HepG2 (cell line): ENCODE results near the gene POLR1C.

Experiments
- GABPB1 ChIP-seq: IDR thresholded peaks from 2 replicates; pipeline ENCODE4 v1.6.1; 2016; ENCODE audit warnings: mild to moderate bottlenecking, missing genetic modification reagents, moderate library complexity, missing compliant biosample characterization
- KDM5A ChIP-seq: fragments of 200-600 bp; sonication (generic); IDR thresholded peaks from 2 replicates; pipeline ENCODE4 v1.7.0; 2018; ENCODE audit warnings: antibody characterized with exemption, mild to moderate bottlenecking, low read length, borderline replicate concordance
- MYC ChIP-seq: sonication (generic); formaldehyde crosslinking; IDR thresholded peaks from 2 replicates; pipeline ENCODE4 v1.9.0; 2021; ENCODE audit warnings: missing genetic modification reagents, borderline replicate concordance
- POLR2A ChIP-seq, 2 experiments: IDR thresholded peaks; 2 replicates each; pipeline ENCODE4 v1.6.1; 2011; ENCODE audit warnings: low read depth in 2 of 2, low read length in 2 of 2, mild to moderate bottlenecking in 1 of 2, moderate library complexity in 1 of 2; ENCODE audit not compliant: insufficient read depth in 1 of 2
- SNAPC4 ChIP-seq: sonication (generic); formaldehyde crosslinking; IDR thresholded peaks from 2 replicates; pipeline ENCODE4 v1.4.0; 2020; ENCODE audit warnings: mild to moderate bottlenecking, missing genetic modification reagents
- TF ChIP-seq, protein P1 (sequence below): sonication (generic); formaldehyde crosslinking; IDR thresholded peaks from 2 replicates; pipeline ENCODE4 v1.5.0; 2020; ENCODE audit warnings: mild to moderate bottlenecking, missing genetic modification reagents, moderate library complexity

- TF ChIP-seq POLR2A (IDR thresholded peaks at IDR 0.05; ENCODE audit: insufficient read depth in 1 of 2, low read depth in 2 of 2, low read length in 2 of 2) (no peak), MYC (CRISPR knock-in tag) (no peak), KDM5A (no peak), SNAPC4 (CRISPR knock-in tag) (no peak), GABPB1 (no peak)
- TF ChIP-seq, protein P1, sequence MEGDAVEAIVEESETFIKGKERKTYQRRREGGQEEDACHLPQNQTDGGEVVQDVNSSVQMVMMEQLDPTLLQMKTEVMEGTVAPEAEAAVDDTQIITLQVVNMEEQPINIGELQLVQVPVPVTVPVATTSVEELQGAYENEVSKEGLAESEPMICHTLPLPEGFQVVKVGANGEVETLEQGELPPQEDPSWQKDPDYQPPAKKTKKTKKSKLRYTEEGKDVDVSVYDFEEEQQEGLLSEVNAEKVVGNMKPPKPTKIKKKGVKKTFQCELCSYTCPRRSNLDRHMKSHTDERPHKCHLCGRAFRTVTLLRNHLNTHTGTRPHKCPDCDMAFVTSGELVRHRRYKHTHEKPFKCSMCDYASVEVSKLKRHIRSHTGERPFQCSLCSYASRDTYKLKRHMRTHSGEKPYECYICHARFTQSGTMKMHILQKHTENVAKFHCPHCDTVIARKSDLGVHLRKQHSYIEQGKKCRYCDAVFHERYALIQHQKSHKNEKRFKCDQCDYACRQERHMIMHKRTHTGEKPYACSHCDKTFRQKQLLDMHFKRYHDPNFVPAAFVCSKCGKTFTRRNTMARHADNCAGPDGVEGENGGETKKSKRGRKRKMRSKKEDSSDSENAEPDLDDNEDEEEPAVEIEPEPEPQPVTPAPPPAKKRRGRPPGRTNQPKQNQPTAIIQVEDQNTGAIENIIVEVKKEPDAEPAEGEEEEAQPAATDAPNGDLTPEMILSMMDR (CRISPR knock-in tag) = no peak
Measured at GRCh38 chr6:43570876-43571441, 54.1 kb downstream of the POLR1C start.
